ENCODE measurements around the gene ROBO2.

The ROBO2 gene

DNA sequence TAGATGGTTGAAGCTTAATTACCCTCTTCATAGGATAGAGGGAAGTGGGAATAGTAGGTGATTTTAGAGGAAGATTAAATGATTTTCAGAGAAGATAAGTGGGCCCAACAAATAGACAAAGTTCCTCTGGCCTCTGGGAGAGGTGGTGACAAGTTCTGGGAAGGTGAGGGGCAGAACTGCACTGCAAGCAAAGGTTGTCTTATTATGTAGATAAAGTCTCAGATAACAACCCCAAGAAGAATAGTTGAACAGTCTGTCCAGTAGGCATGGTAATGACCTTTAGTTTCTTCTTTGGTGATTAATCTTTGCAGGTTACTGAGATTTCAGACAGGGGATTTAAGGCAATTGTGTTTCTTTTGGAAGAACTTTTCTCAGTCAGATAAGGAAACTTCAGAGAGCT is 439.1 kb downstream of the ROBO2 start:
- Histone ChIP-seq H2AFZ (no peak overlapping the region), H3K27me3 (ENCODE audit: control insufficient read depth, insufficient read depth, low read length) (no peaks in the 10 kb centered on the region), H3K79me2 (no peaks in the 10 kb centered on the region), H3K36me3 (ENCODE audit: control insufficient read depth, insufficient read depth, low read length) (no peaks in the 10 kb centered on the region), H3K9ac (no peak overlapping the region), H3K9me3 (ENCODE audit: control insufficient read depth, low read length) (peaks cover 3% of the 10 kb centered on the region), H3K4me2 (ENCODE audit: low read length) (no peak overlapping the region), H3K4me3 (ENCODE audit: low read depth, low read length) (no peak overlapping the region), H3K27ac (no peak overlapping the region), H3K4me1 (no peaks in the 10 kb centered on the region)
- TF ChIP-seq, protein P1, sequence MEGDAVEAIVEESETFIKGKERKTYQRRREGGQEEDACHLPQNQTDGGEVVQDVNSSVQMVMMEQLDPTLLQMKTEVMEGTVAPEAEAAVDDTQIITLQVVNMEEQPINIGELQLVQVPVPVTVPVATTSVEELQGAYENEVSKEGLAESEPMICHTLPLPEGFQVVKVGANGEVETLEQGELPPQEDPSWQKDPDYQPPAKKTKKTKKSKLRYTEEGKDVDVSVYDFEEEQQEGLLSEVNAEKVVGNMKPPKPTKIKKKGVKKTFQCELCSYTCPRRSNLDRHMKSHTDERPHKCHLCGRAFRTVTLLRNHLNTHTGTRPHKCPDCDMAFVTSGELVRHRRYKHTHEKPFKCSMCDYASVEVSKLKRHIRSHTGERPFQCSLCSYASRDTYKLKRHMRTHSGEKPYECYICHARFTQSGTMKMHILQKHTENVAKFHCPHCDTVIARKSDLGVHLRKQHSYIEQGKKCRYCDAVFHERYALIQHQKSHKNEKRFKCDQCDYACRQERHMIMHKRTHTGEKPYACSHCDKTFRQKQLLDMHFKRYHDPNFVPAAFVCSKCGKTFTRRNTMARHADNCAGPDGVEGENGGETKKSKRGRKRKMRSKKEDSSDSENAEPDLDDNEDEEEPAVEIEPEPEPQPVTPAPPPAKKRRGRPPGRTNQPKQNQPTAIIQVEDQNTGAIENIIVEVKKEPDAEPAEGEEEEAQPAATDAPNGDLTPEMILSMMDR (IDR thresholded peaks at IDR 0.05): no peak

DNA sequence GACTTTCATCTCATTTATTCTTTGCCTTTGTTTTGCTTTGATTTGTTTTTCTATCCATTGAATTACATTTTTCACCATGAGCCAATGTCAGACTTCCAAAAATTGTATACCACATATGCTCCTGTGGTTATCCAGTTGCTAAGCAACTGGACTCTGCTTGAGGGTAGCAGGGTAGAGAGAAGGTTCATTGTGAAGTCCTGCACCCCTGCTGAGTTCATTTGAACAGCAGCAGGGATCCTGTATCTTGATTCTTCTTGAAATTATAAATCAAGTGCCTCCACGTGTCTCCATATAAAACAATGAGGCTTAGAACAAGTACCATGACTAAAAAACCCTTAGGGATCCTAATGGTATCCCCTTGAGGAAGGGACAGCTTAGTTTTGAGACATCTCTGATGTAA is 449.3 kb downstream of the ROBO2 start:
- H2AFZ ChIP-seq: no peak overlapping the region
- TF ChIP-seq, protein P1 (IDR thresholded peaks at IDR 0.05): no peak
- H3K9ac ChIP-seq: no peak overlapping the region
- H3K9me3 ChIP-seq (ENCODE audit: control insufficient read depth, low read length): no peaks in the 10 kb centered on the region
- no peak overlapping the region for H3K4me3 ChIP-seq (ENCODE audit: low read depth, low read length)
- H3K79me2 ChIP-seq: no peaks in the 10 kb centered on the region
- H3K36me3 ChIP-seq (ENCODE audit: control insufficient read depth, insufficient read depth, low read length): no peaks in the 10 kb centered on the region
- no peak overlapping the region for H3K27ac ChIP-seq
- no peak overlapping the region for H3K4me2 ChIP-seq (ENCODE audit: low read length)
- H3K4me1 ChIP-seq: no peaks in the 10 kb centered on the region
- H3K27me3 ChIP-seq (ENCODE audit: control insufficient read depth, insufficient read depth, low read length): no peaks in the 10 kb centered on the region

DNA sequence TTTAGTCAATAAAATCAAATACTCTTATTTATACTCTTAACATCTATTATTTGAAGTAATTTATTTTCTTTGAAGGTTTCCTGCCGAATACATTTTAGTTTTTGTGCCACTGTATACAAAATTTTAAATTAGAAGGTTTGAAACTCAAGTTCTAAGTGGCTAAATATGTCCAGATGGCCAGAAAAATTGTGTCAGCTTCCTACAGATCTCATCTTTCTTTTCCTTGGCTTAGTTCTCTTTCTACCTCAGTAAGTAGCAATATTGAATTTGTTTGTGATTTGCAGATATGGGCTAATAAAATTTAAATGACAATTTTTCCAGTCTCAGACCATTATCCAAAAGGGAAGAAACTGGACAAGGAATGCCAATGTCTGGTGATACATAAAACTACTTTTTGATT is 452.1 kb downstream of the ROBO2 start:
- TF ChIP-seq, protein P1 (IDR thresholded peaks at IDR 0.05): no peak

DNA sequence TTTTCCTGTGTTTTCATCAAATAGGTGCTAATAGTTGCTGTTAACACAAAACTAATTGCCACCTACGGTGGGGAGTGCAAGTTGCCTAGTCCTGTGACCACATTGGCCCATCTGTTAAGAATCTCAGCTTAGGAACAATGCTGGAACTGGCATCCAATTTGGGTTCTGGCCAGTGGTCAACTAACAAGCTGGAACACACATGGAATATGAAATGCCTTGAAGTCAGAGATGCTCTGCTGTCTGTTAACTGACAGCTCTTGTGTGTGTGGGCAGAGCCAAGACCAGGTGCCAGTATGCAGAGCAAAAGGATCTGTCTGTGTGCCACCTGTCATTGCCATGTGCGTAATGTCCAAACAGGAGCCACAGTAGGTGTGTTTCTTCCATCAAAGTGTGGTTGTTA is 460.8 kb downstream of the ROBO2 start:
- Histone ChIP-seq H3K79me2 (no peaks in the 10 kb centered on the region), H3K36me3 (ENCODE audit: control insufficient read depth, insufficient read depth, low read length) (no peaks in the 10 kb centered on the region), H3K9me3 (ENCODE audit: control insufficient read depth, low read length) (no peaks in the 10 kb centered on the region), H3K4me2 (ENCODE audit: low read length) (no peak overlapping the region), H3K27me3 (ENCODE audit: control insufficient read depth, insufficient read depth, low read length) (no peaks in the 10 kb centered on the region), H3K9ac (no peak overlapping the region), H3K27ac (no peak overlapping the region), H3K4me1 (no peaks in the 10 kb centered on the region), H2AFZ (no peak overlapping the region), H3K4me3 (ENCODE audit: low read depth, low read length) (no peak overlapping the region)
- TF ChIP-seq, protein P1 (IDR thresholded peaks at IDR 0.05): no peak

More for the DNA sequence above, 452.1 kb downstream of the ROBO2 start:
- no peak overlapping the region for H2AFZ ChIP-seq
- no peak overlapping the region for H3K27ac ChIP-seq
- no peaks in the 10 kb centered on the region for H3K9me3 ChIP-seq (ENCODE audit: control insufficient read depth, low read length)
- H3K4me2 ChIP-seq (ENCODE audit: low read length): no peak overlapping the region
- H3K4me3 ChIP-seq (ENCODE audit: low read depth, low read length): no peak overlapping the region
- H3K36me3 ChIP-seq (ENCODE audit: control insufficient read depth, insufficient read depth, low read length): no peaks in the 10 kb centered on the region
- H3K4me1 ChIP-seq: no peaks in the 10 kb centered on the region
- H3K79me2 ChIP-seq: no peaks in the 10 kb centered on the region
- H3K9ac ChIP-seq: no peak overlapping the region
- no peaks in the 10 kb centered on the region for H3K27me3 ChIP-seq (ENCODE audit: control insufficient read depth, insufficient read depth, low read length)

DNA sequence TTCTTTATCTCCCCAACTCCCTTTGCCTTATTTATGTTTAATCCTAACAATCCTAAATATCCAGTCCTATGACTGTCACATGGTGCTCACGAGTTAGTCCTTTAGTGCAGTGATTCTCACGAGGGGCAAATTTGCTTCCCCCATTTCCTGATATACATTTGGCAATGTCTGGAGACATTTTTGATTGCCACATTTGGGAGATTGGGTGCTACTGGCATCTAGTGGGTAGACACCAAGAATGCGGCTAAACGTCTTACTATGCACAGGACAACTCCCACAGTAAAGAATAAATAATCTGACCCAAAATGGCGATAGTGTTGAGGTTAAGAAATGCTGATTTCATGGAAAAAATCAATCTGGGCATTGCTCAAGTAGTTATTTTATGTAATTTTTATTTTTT is 466.5 kb downstream of the ROBO2 start:
- no peak overlapping the region for H3K27ac ChIP-seq

More for the DNA sequence above, 466.5 kb downstream of the ROBO2 start:
- no peaks in the 10 kb centered on the region for H3K27me3 ChIP-seq (ENCODE audit: control insufficient read depth, insufficient read depth, low read length)
- H3K36me3 ChIP-seq (ENCODE audit: control insufficient read depth, insufficient read depth, low read length): no peaks in the 10 kb centered on the region
- no peak overlapping the region for H3K4me2 ChIP-seq (ENCODE audit: low read length)
- H3K9ac ChIP-seq: no peak overlapping the region
- H2AFZ ChIP-seq: no peak overlapping the region
- H3K4me3 ChIP-seq (ENCODE audit: low read depth, low read length): no peak overlapping the region
- no peaks in the 10 kb centered on the region for H3K9me3 ChIP-seq (ENCODE audit: control insufficient read depth, low read length)
- no peaks in the 10 kb centered on the region for H3K79me2 ChIP-seq
- H3K4me1 ChIP-seq: no peaks in the 10 kb centered on the region
- TF ChIP-seq, protein P1 (IDR thresholded peaks at IDR 0.05): no peak
